ENCODE data around the gene NHS. TPM values are rescaled to one million over a fixed set of nuclear protein-coding genes. Genes with fewer than 3 reads are reported as not detected.

NHS gene
- polyA plus RNA-seq, 1 donor (not counting 4 experiments of a cell fraction or from before 2014, with no cell fraction given) = 5.4 TPM

GRCh38 chrX:17633546-17633945, 258.5 kb downstream of the NHS start:
- H3K4me2 ChIP-seq (ENCODE audit: control insufficient read depth, extremely low read depth, insufficient read depth, low read depth, low read length) = peak overlapping the region; percentile 79
- dilution Hi-C loops (cut with MboI; ENCODE audit: extremely low pct_ligation_motif_present, low sequenced_read_pairs) = no loop called here
- H3K4me1 ChIP-seq (ENCODE audit: control insufficient read depth, extremely low read depth, insufficient read depth, low read length) = peaks cover 23% of the 10 kb centered on the region
- no peaks in the 10 kb centered on the region for H3K9me3 ChIP-seq (ENCODE audit: control insufficient read depth, low read depth, low read length)
- H3K27ac ChIP-seq (ENCODE audit: control insufficient read depth, insufficient read depth, low read length) = peak overlapping the region; percentile 10
- FAIRE-seq (no peak), DNase-seq (ENCODE audit: low read depth, low spot score) (no peak)
- peaks cover 2% of the 10 kb centered on the region for H3K9me1 ChIP-seq (ENCODE audit: control insufficient read depth, extremely low read depth, insufficient read depth, low read length)
- H3K9ac ChIP-seq (ENCODE audit: control insufficient read depth, extremely low read depth, insufficient read depth, low read length) = no peak overlapping the region
- no peak for TF ChIP-seq CTCF (optimal IDR thresholded peaks at IDR 0.05 in 1 of 3, IDR thresholded peaks at IDR 0.05 in 1 of 3, conservative IDR thresholded peaks at IDR 0.05 in 1 of 3; ENCODE audit: extremely low read depth in 1 of 3, insufficient read depth in 2 of 3, low read length in 3 of 3)
- no peak for TF ChIP-seq EZH2 (IDR thresholded peaks at IDR 0.05; ENCODE audit: low read length)
- H2AFZ ChIP-seq (ENCODE audit: control insufficient read depth, low read length) = no peak overlapping the region
- H3K36me3 ChIP-seq (ENCODE audit: control insufficient read depth in 2 of 2, extremely low read depth in 1 of 2, insufficient read depth in 2 of 2, low read length in 2 of 2) = no peaks in the 10 kb centered on the region
- H3K79me2 ChIP-seq (ENCODE audit: control insufficient read depth, insufficient read depth, low read length) = peaks cover 4% of the 10 kb centered on the region
- H3K27me3 ChIP-seq (ENCODE audit: control insufficient read depth, extremely low read depth, insufficient read depth, low read length) = no peaks in the 10 kb centered on the region
- H4K20me1 ChIP-seq (ENCODE audit: control insufficient read depth, extremely low read depth, insufficient read depth, low read length) = no peaks in the 10 kb centered on the region
- peak overlapping the region in 2 of 3 experiments; percentile 10 to 29 for H3K4me3 ChIP-seq (ENCODE audit: control insufficient read depth in 2 of 3, extremely low read depth in 1 of 3, insufficient read depth in 2 of 3, low read depth in 1 of 3, low read length in 3 of 3)

- no peak overlapping the region for H3K27ac ChIP-seq (ENCODE audit: control insufficient read depth, insufficient read depth, low read length)
- FAIRE-seq (no peak), DNase-seq (ENCODE audit: low read depth, low spot score) (no peak)
- H3K9me1 ChIP-seq (ENCODE audit: control insufficient read depth, extremely low read depth, insufficient read depth, low read length) = peaks cover 2% of the 10 kb centered on the region
- H3K4me3 ChIP-seq (ENCODE audit: control insufficient read depth in 2 of 3, extremely low read depth in 1 of 3, insufficient read depth in 2 of 3, low read depth in 1 of 3, low read length in 3 of 3) = no peak overlapping the region
- no peaks in the 10 kb centered on the region for H3K36me3 ChIP-seq (ENCODE audit: control insufficient read depth in 2 of 2, extremely low read depth in 1 of 2, insufficient read depth in 2 of 2, low read length in 2 of 2)
- H4K20me1 ChIP-seq (ENCODE audit: control insufficient read depth, extremely low read depth, insufficient read depth, low read length) = no peaks in the 10 kb centered on the region
- no peak overlapping the region for H3K9ac ChIP-seq (ENCODE audit: control insufficient read depth, extremely low read depth, insufficient read depth, low read length)
- H3K9me3 ChIP-seq (ENCODE audit: control insufficient read depth, low read depth, low read length) = no peaks in the 10 kb centered on the region
- no peak overlapping the region for H3K4me2 ChIP-seq (ENCODE audit: control insufficient read depth, extremely low read depth, insufficient read depth, low read depth, low read length)
- no peak for TF ChIP-seq CTCF (optimal IDR thresholded peaks at IDR 0.05 in 1 of 3, IDR thresholded peaks at IDR 0.05 in 1 of 3, conservative IDR thresholded peaks at IDR 0.05 in 1 of 3; ENCODE audit: extremely low read depth in 1 of 3, insufficient read depth in 2 of 3, low read length in 3 of 3)
- TF ChIP-seq EZH2 (IDR thresholded peaks at IDR 0.05; ENCODE audit: low read length) = no peak
- peaks cover 15% of the 10 kb centered on the region for H3K4me1 ChIP-seq (ENCODE audit: control insufficient read depth, extremely low read depth, insufficient read depth, low read length)
- no peak overlapping the region for H2AFZ ChIP-seq (ENCODE audit: control insufficient read depth, low read length)
- peaks cover 4% of the 10 kb centered on the region for H3K79me2 ChIP-seq (ENCODE audit: control insufficient read depth, insufficient read depth, low read length)
- dilution Hi-C loops (cut with MboI; ENCODE audit: extremely low pct_ligation_motif_present, low sequenced_read_pairs) = no loop called here
- H3K27me3 ChIP-seq (ENCODE audit: control insufficient read depth, extremely low read depth, insufficient read depth, low read length) = no peaks in the 10 kb centered on the region
These were observed 259.7 kb downstream of the NHS start for GRCh38 chrX:17634542-17635207.
